ENCODE measurements around the gene KIF26A.

KIF26A gene

GRCh38 chr14:104228221-104228620 is 89.8 kb downstream of the KIF26A start:
- no peak overlapping the region for H3K4me3 ChIP-seq (ENCODE audit: low read depth, low read length)
- no peak for TF ChIP-seq CTCF (conservative IDR thresholded peaks at IDR 0.05; ENCODE audit: low read depth, low read length)
- no peak for DNase-seq (ENCODE audit: low read depth)

- H3K4me3 ChIP-seq (ENCODE audit: low read depth, low read length), result no peak overlapping the region
- DNase-seq (ENCODE audit: low read depth), result no peak
- no peak for TF ChIP-seq CTCF (conservative IDR thresholded peaks at IDR 0.05; ENCODE audit: low read depth, low read length)
Measured at GRCh38 chr14:104228716-104229533, 90.5 kb downstream of the KIF26A start.

GRCh38 chr14:104229534-104230055 is 91.2 kb downstream of the KIF26A start:
- no peak overlapping the region for H3K4me3 ChIP-seq (ENCODE audit: low read depth, low read length)
- no peak for TF ChIP-seq CTCF (conservative IDR thresholded peaks at IDR 0.05; ENCODE audit: low read depth, low read length)
- no peak for DNase-seq (ENCODE audit: low read depth)

- TF ChIP-seq CTCF (conservative IDR thresholded peaks at IDR 0.05; ENCODE audit: low read depth, low read length), result no peak
- no peak for DNase-seq (ENCODE audit: low read depth)
- H3K4me3 ChIP-seq (ENCODE audit: low read depth, low read length), result no peak overlapping the region
Measured at GRCh38 chr14:104230119-104230815, 91.9 kb downstream of the KIF26A start.

All from choroid plexus epithelial cell (primary cell).